Glutamatergic neuron (in vitro differentiated cells): ENCODE data around the gene C17orf107. TPM values are rescaled to one million over a fixed set of nuclear protein-coding genes. Genes with fewer than 3 reads are reported as not detected.
A peak's percentile ranks its signal among the peaks of the same experiment; 100 is the strongest.
"Not testable (repeated sequence)": the region's sequence is repeated elsewhere in the genome, so short reads cannot be mapped to it uniquely, and the experiment has no call there.

Experiments used
- DNase-seq: peaks from one replicate; pipeline ENCODE4 v3.0.0; 2022
- H3K27ac Mint-ChIP-seq: one replicate; pipeline ENCODE4 v1.8.0; 2020; ENCODE audit warnings: mild to moderate bottlenecking, mixed read lengths, inconsistent platforms; ENCODE audit not compliant: unreplicated experiment
- H3K27me3 Mint-ChIP-seq: one replicate; pipeline ENCODE4 v1.8.0; 2020; ENCODE audit warnings: mild to moderate bottlenecking, moderate library complexity, mixed read lengths, inconsistent platforms; ENCODE audit not compliant: unreplicated experiment
- H3K36me3 Mint-ChIP-seq: one replicate; pipeline ENCODE4 v1.8.0; 2020; ENCODE audit warnings: mild to moderate bottlenecking, mixed read lengths, inconsistent platforms; ENCODE audit not compliant: unreplicated experiment
- H3K4me1 Mint-ChIP-seq: one replicate; pipeline ENCODE4 v1.8.0; 2020; ENCODE audit warnings: mild to moderate bottlenecking, low read depth, mixed read lengths, inconsistent platforms; ENCODE audit not compliant: unreplicated experiment
- H3K4me3 Mint-ChIP-seq: one replicate; pipeline ENCODE4 v1.8.0; 2020; ENCODE audit warnings: mild to moderate bottlenecking, mixed read lengths, inconsistent platforms; ENCODE audit not compliant: unreplicated experiment
- H3K9me3 Mint-ChIP-seq: one replicate; pipeline ENCODE4 v1.8.0; 2020; ENCODE audit warnings: mild to moderate bottlenecking, moderate library complexity, mixed read lengths, inconsistent platforms; ENCODE audit not compliant: unreplicated experiment
- CTCF ChIP-seq: fragments of 200-600 bp; sonication (generic); IDR thresholded peaks from one replicate; pipeline ENCODE4 v1.5.0; 2021; ENCODE audit not compliant: partially characterized antibody, unreplicated experiment
- total RNA-seq: library from RNA; stranded (reverse); fragmentation: NEBNext Ultra II Directional; extraction: Animal tissue kit (Norgen Biotek cat#: 25700); gene quantifications from one replicate; pipeline ENCODE4 v1.2.1, GENCODE V29; 2021; ENCODE audit not compliant: unreplicated experiment

The C17orf107 gene
- total RNA-seq, 1 donor from 2014 or later = 11.1 TPM

DNA sequence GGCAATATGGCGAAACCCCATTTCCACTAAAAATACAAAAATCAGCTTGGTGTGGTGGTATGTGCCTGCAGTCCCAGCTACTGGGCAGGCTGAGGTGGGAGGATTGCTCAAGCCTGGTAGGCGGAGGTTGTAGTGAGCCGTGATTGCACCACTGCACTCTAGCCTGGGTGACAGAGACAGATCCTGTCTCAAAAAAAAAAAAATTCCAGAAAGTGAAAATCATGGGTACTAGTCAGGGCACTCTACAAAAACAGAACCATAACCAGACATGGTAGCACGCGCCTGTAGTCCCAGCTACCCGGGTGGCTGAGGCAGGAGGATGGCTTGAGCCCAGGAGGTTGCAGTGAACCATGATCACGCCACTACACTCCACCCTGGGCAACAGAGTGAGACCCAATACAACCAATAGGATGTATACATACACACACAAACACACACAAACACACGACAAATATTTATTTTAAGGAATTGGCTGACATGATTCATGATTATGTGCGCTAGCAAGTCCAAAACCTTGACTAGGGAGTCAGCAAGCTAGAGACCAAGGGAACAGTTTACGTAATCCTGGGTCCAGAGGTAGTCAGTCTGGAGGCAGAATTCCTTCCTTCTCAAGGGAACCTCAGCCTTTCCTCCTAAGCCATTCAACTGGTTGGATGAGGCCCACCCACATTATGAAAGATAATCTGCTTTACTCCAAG, 21.2 kb downstream of the C17orf107 start:
- peaks cover 4% of the 10 kb centered on the region for H3K27me3 Mint-ChIP-seq
- H3K9me3 Mint-ChIP-seq = no peaks in the 10 kb centered on the region
- H3K4me1 Mint-ChIP-seq = peaks cover 4% of the 10 kb centered on the region
- TF ChIP-seq CTCF = no peak
- no peak overlapping the region for H3K4me3 Mint-ChIP-seq
- DNase-seq = no peak
- no peak overlapping the region for H3K27ac Mint-ChIP-seq
- H3K36me3 Mint-ChIP-seq = no peaks in the 10 kb centered on the region

- Mint-ChIP-seq H3K27me3 (peaks cover 4% of the 10 kb centered on the region), H3K36me3 (no peaks in the 10 kb centered on the region), H3K4me3 (no peak overlapping the region), H3K27ac (no peak overlapping the region), H3K4me1 (peaks cover 4% of the 10 kb centered on the region), H3K9me3 (no peaks in the 10 kb centered on the region)
- no peak for TF ChIP-seq CTCF
- no peak for DNase-seq
Observed at GRCh38 chr17:4921320-4921719, 22.0 kb downstream of the C17orf107 start.

DNA sequence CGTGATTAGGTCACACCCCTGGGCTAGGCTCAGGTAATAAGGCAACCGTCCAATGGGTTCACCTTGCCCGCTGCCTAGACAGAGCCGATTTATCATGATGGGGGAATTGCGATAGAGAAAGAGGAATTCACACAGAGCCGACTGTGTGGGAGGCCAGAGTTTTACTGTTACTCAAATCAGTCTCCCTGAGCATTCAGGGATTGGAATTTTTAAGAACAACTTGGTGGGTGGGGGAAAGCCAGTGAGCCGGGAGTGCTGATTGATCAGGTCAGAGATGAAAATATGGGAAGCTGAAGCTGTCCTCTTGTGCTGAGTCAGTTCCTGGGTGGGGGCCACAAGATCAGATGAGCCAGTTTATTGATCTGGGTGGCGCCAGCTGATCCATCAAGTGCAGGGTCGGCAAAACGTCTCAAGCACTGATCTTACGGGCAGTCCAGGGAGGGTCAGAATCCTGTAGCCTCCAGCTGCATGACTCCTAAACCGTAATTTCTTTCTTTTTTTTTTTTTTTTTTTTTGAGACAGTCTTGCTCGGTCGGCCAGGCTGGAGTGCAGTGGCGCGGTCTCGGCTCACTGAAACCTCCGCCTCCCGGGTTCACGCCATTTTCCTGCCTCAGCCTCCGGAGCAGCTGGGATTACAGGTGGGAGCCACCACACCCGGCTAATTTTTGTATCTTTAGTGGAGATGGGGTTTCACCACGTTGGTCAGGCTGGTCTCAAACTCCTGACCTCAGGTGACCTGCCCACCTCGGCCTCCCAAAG, 27.4 kb downstream of the C17orf107 start:
- not testable (repeated sequence) for H3K27ac Mint-ChIP-seq, H3K4me1 Mint-ChIP-seq, H3K36me3 Mint-ChIP-seq, H3K27me3 Mint-ChIP-seq, H3K9me3 Mint-ChIP-seq, DNase-seq
- H3K4me3 Mint-ChIP-seq = peak overlapping the region; percentile 9

GRCh38 chr17:4928881-4929280, 29.5 kb downstream of the C17orf107 start:
- DNase-seq = no peak
- no peak for TF ChIP-seq CTCF
- Mint-ChIP-seq H3K36me3 (peaks cover 8% of the 10 kb centered on the region), H3K9me3 (peaks cover 3% of the 10 kb centered on the region), H3K27ac (no peak overlapping the region), H3K4me3 (no peak overlapping the region), H3K4me1 (no peaks in the 10 kb centered on the region), H3K27me3 (peaks cover 8% of the 10 kb centered on the region)

GRCh38 chr17:4931963-4932362, 32.6 kb downstream of the C17orf107 start, which contains the start of gene GP1BA:
TSS of gene GP1BA (plus strand) at chr17:4932277. CDS start at chr17:4932605, 328 bp downstream.
- peak within 1 kb of the TSS; percentile 64 for H3K27ac Mint-ChIP-seq
- TF ChIP-seq CTCF = no peak
- no peak for DNase-seq
- H3K4me3 Mint-ChIP-seq = peak within 1 kb of the TSS; percentile 26
- no peaks in the 10 kb centered on the region for H3K4me1 Mint-ChIP-seq
- peaks cover 4% of the 10 kb centered on the region for H3K9me3 Mint-ChIP-seq
- H3K27me3 Mint-ChIP-seq = peaks cover 8% of the 10 kb centered on the region
- peaks cover 8% of the 10 kb centered on the region for H3K36me3 Mint-ChIP-seq
